AG10803 (cell line): ENCODE data around the gene ATG9A.

Source experiments
- DNase-seq: peaks from one replicate; pipeline ENCODE4 v3.0.0; 2010; ENCODE audit warnings: low read depth
- H3K4me3 ChIP-seq: 2 replicates; pipeline ENCODE4 v1.5.1; 2011; ENCODE audit warnings: mild to moderate bottlenecking, low read length, control low read depth
- TF ChIP-seq, protein P1 (sequence below): conservative IDR thresholded peaks from 2 replicates; pipeline ENCODE4 v1.5.1; 2011; ENCODE audit warnings: mild to moderate bottlenecking, low read length, control low read depth, inconsistent platforms

Gene ATG9A

DNA sequence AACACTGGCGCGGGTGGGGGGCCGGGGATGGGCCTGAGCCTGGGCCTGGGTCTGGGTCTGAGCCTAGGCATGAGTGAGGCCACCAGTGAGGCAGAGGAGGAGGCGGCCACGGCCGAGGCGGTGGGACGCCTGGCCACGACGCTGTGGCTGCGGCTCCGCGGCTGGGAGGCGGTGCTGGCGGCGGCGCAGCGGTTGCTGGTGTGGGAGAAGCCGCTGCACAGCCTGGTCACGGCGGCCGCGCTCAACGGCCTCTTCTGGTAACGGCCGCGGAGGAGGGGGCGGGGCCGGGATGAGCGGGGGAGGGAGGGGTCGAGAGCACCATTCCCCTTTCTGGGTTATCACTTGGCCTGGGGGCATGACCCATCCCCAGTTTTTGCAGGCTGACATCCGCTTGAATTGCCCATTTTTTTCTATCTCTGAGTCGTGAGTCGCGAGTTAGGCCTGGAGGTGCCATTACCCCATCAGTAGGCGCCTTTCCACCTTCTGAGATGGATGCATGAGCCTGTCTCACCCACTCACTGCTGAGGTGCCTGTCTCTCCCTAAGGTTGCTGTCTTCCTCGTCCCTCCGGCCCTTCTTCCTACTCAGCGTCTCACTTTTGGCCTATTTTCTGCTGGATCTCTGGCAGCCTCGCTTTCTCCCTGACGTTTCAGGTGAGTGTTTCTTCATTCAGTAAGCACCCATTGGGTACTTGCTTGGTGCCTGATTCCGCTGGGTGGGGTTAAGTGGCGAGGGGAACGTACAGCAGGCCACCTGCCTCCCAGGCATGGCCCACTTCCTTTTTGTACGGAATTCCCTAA, 50.9 kb downstream of the ATG9A start:
- peak; percentile 28 for DNase-seq
- H3K4me3 ChIP-seq = peak overlapping the region; percentile 93
- TF ChIP-seq, protein P1, sequence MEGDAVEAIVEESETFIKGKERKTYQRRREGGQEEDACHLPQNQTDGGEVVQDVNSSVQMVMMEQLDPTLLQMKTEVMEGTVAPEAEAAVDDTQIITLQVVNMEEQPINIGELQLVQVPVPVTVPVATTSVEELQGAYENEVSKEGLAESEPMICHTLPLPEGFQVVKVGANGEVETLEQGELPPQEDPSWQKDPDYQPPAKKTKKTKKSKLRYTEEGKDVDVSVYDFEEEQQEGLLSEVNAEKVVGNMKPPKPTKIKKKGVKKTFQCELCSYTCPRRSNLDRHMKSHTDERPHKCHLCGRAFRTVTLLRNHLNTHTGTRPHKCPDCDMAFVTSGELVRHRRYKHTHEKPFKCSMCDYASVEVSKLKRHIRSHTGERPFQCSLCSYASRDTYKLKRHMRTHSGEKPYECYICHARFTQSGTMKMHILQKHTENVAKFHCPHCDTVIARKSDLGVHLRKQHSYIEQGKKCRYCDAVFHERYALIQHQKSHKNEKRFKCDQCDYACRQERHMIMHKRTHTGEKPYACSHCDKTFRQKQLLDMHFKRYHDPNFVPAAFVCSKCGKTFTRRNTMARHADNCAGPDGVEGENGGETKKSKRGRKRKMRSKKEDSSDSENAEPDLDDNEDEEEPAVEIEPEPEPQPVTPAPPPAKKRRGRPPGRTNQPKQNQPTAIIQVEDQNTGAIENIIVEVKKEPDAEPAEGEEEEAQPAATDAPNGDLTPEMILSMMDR = no peak

DNA sequence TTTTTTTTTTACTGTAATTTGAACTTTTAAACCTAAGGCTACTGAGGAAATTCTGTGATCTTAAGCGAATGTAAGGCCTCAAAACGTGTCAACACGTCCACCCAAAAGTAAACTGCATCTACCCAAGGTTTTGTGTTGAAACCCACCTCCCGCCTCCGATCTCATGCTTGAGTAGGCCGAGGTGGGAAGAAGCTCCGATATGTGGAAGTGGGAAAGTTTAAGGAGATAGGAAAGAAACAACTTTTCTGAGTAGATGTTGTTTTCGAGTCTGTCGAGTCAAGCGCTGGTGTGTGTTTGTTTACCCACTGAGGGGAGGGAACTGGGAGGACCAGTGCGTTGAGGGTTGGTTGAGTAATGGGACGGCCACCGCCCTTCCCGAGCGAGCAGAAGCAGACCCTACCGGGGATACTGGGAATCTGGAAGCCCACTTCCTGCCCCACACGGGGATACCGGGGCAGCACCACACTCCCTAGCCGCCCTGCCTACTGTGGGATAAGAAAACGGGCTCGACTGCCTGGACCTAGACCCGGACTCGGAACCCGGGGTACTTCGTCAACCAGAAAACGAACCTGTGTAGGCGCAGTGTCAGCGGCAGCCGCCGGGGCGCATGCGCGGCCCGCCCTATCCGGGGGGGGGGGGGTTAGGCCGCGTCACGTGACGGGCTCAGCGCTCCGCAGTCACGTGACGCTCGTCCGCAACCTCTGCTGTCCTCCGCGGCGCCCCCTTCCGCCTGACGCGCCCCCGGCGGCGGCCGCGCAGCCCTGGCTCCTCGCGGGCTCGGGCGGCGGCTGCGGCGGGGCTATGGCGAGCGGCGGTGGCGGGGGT, 51.7 kb downstream of the ATG9A start, which contains the start of gene RETREG2:
RETREG2 (plus strand) TSS at position 724 of the 825 bp plus-strand sequence; CDS start at position 802, 78 bp downstream.
- DNase-seq = peak; percentile 92
- TF ChIP-seq, protein P1 = peak; percentile 23
- peak within 1 kb of the TSS; percentile 93 for H3K4me3 ChIP-seq

DNA sequence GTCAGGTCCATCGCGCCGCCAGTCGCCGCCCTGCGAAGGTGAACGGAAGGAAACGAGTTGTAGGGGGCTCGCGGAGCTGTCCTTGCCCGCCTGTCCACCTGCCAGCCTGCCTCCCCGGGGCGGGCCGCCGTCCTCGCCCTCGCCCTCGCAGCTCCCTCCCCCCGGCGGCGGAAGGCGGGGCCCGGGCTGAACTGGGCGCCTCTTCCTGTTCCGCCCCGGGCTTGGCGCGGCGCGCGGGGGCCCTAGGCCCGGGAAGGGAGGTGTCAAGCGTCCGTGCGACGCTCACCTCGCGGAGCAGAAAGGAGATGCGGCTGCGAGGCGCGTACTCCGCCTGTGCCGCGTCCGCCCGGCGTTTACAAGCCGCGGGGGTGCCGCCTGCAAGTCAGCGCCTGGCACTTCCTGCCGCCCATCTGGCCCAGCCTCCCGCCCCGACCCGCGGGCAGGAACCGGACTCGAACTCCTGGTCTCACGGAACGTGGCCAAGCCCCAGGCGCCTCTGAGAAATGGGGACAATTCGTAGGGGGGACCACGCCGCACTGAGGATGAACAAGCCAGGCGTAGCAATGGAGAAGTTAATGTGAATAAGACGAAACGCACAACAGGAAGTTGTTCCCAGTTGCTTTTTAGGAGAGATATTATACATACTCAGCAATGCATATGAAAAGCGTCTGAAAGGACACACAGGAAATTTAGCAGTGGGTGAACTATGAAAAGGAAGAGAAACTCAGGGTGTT, 52.5 kb downstream of the ATG9A start, which contains the start of gene CNPPD1:
CNPPD1 (minus strand) TSS at position 108 of the 734 bp plus-strand sequence; CDS start at position 11, 97 bp downstream.
- peak within 1 kb of the TSS; percentile 93 for H3K4me3 ChIP-seq
- DNase-seq = peak; percentile 83
- TF ChIP-seq, protein P1 = no peak

DNA sequence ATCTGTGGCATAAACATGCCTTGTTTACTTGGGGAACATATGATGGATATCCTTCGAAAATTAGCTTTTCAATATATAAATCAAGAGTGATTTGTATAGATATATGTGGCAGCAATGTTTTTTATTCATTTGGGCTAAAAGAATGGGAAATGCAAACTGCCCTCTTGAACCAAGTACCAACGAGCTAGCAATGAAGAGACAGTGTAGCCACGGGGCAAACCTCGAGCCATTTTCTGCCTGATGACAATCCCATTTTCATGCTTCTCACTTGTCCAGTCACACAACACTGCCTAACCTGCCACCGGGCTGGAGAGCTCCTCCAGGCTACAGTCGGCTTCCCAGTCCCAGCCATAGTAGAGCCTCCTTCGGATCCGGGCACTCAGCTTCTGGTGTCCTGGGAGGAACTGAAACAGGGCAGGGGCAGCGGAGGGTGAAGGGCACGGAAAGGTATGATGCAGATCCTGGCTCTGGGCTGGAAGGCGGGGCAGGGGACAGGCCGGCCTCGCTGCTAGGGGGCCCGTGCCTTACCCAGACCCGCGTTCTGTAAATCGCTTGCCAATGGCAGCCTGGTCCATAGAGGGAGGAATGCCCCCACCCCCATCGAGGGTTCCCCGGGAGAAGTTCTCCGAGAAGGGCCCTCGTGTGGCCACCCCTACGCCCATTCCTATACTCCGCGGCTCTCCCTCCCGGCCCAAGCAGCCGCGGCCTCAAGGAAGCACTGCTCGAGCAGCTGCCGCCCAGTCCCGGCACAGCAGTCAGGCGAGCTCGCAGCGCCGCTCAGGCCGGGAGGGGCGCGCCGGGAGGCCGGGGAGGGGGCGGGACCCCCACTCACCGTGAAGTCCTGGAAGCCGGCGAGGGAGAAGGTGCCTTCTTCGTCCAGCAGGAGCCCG, 53.3 kb downstream of the ATG9A start:
- TF ChIP-seq, protein P1 = peak; percentile 17; the same call in 1 of the 2 replicates
- H3K4me3 ChIP-seq = peak overlapping the region; percentile 93
- peak; percentile 41 for DNase-seq

DNA sequence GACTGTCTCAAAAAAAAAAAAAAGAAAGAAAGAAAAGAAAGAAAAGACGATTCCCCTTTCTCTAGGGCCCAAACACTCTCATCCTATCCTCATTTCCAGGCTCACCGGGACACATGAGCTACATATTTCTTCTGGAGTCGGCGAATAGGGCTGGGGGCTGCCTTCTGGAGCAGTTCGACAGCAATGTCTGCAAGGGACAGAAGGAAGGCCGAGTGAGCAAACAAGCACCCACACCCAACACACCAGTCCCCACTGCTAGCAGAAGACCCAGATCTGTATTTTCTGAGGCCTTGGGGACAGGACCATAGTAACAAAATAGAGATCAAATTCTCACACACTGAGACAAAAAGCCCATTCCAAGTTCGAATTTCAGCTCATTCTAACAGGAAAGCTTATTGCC, 54.0 kb downstream of the ATG9A start:
- peak overlapping the region; percentile 93 for H3K4me3 ChIP-seq
- DNase-seq = no peak
- TF ChIP-seq, protein P1 = no peak

DNA sequence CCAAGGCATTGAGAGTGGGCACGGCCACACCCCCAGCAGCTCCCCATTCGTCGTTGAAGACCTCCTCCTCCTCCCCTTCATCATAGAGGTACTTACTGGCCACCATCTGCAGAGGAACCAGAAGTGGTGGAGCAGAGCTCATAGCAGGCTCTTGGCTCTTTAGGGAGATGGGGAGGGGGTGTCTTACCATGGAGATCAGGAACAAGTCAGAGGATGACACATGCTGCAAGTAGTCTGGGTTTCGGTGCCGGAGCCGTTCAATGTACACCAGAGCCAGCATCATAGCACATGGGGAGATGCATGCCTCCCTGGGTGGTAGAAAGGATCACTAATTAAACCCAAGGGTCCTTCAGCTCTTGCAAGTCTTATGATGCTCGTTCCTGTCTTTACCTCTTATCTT, 54.6 kb downstream of the ATG9A start:
- H3K4me3 ChIP-seq = no peak overlapping the region
- TF ChIP-seq, protein P1 = no peak
- DNase-seq = no peak
